Measurements from ENCODE around the gene SCMH1. TPM values are rescaled to one million over a fixed set of nuclear protein-coding genes. Genes with fewer than 3 reads are reported as not detected.

The SCMH1 gene
- total and polyA plus RNA-seq, 4 donors = 6.6 to 12.8 (median 10.5) TPM

DNA sequence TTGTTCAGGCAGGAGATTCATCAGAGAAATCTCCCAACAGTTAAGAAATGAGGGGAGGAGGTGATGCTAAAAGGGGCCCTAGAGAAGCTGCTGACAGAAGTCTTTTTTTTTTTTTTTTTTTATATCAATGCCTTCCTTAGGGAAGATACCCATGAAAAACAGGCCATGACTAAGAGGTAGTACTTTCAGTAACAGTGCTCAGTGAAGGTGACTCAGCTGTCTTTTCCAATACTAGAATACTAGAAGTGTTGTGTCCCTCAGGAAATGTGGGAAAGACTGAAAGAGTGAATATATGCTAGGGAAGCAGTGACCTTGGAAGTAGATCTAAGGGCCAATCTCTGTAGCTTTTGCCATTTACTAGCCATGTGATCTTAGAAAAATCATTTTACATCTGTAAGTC is 168.1 kb downstream of the SCMH1 start:
- Histone ChIP-seq H3K27ac (ENCODE audit: low read depth in 1 of 2, low read length in 2 of 2) (no peak overlapping the region), H3K27me3 (ENCODE audit: control insufficient read depth in 4 of 4, insufficient read depth in 4 of 4, low read length in 3 of 4) (no peaks in the 10 kb centered on the region), H3K9ac (ENCODE audit: low read depth in 1 of 2, low read length in 2 of 2) (no peak overlapping the region), H3K36me3 (ENCODE audit: control insufficient read depth in 4 of 4, insufficient read depth in 3 of 4, low read depth in 1 of 4, low read length in 3 of 4) (peaks cover 0 to 9% (median 5%) of the 10 kb centered on the region in 4 donors), H3K4me3 (ENCODE audit: low read depth in 1 of 3, low read length in 3 of 3) (no peak overlapping the region), H3K4me1 (ENCODE audit: control insufficient read depth in 4 of 4, insufficient read depth in 4 of 4, low read length in 3 of 4) (peaks cover 0 to 1% (median 0%) of the 10 kb centered on the region in 4 donors), H3K9me3 (ENCODE audit: control insufficient read depth in 4 of 4, low read length in 3 of 4) (no peaks in the 10 kb centered on the region)
- no peak for DNase-seq (ENCODE audit: low spot score)
- TF ChIP-seq NR2F2 (IDR thresholded peaks at IDR 0.05) (no peak), SP1 (IDR thresholded peaks at IDR 0.05) (no peak), RXRA (IDR thresholded peaks at IDR 0.05) (no peak), HNF4A (conservative IDR thresholded peaks at IDR 0.05) (no peak), HNF4G (IDR thresholded peaks at IDR 0.05) (no peak), EGR1 (IDR thresholded peaks at IDR 0.05; ENCODE audit: low read depth in 2 of 2) (no peak), FOXA2 (IDR thresholded peaks at IDR 0.05) (no peak), GABPA (IDR thresholded peaks at IDR 0.05 in 1 of 2, conservative IDR thresholded peaks at IDR 0.05 in 1 of 2) (no peak), TAF1 (conservative IDR thresholded peaks at IDR 0.05) (no peak)
- TF ChIP-seq, protein P1, sequence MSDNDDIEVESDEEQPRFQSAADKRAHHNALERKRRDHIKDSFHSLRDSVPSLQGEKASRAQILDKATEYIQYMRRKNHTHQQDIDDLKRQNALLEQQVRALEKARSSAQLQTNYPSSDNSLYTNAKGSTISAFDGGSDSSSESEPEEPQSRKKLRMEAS (IDR thresholded peaks at IDR 0.05) = no peak
- TF ChIP-seq, protein P2, sequence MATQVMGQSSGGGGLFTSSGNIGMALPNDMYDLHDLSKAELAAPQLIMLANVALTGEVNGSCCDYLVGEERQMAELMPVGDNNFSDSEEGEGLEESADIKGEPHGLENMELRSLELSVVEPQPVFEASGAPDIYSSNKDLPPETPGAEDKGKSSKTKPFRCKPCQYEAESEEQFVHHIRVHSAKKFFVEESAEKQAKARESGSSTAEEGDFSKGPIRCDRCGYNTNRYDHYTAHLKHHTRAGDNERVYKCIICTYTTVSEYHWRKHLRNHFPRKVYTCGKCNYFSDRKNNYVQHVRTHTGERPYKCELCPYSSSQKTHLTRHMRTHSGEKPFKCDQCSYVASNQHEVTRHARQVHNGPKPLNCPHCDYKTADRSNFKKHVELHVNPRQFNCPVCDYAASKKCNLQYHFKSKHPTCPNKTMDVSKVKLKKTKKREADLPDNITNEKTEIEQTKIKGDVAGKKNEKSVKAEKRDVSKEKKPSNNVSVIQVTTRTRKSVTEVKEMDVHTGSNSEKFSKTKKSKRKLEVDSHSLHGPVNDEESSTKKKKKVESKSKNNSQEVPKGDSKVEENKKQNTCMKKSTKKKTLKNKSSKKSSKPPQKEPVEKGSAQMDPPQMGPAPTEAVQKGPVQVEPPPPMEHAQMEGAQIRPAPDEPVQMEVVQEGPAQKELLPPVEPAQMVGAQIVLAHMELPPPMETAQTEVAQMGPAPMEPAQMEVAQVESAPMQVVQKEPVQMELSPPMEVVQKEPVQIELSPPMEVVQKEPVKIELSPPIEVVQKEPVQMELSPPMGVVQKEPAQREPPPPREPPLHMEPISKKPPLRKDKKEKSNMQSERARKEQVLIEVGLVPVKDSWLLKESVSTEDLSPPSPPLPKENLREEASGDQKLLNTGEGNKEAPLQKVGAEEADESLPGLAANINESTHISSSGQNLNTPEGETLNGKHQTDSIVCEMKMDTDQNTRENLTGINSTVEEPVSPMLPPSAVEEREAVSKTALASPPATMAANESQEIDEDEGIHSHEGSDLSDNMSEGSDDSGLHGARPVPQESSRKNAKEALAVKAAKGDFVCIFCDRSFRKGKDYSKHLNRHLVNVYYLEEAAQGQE (IDR thresholded peaks at IDR 0.05) = no peak
- TF ChIP-seq, protein P3, sequence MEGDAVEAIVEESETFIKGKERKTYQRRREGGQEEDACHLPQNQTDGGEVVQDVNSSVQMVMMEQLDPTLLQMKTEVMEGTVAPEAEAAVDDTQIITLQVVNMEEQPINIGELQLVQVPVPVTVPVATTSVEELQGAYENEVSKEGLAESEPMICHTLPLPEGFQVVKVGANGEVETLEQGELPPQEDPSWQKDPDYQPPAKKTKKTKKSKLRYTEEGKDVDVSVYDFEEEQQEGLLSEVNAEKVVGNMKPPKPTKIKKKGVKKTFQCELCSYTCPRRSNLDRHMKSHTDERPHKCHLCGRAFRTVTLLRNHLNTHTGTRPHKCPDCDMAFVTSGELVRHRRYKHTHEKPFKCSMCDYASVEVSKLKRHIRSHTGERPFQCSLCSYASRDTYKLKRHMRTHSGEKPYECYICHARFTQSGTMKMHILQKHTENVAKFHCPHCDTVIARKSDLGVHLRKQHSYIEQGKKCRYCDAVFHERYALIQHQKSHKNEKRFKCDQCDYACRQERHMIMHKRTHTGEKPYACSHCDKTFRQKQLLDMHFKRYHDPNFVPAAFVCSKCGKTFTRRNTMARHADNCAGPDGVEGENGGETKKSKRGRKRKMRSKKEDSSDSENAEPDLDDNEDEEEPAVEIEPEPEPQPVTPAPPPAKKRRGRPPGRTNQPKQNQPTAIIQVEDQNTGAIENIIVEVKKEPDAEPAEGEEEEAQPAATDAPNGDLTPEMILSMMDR (IDR thresholded peaks at IDR 0.05; ENCODE audit: low read depth, low read length, missing input control) = no peak

DNA sequence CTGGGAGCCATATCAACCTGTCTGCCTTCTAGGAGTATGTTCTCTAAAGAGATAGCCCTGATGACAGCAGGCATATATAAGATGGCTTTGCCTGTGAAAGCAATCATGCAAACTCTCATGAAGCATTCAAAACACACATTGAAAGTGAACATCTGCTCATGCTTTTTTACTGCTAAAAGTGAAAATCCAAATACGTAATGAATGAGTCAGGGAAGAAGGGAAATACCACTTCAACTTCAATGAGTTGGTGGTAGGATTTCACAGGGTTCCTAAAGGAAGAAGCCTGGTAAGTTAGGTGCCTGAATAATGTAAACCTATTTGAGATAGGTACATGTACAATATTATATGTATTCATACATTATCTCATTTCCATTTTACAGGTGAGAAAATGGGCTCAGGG is 170.1 kb downstream of the SCMH1 start:
- no peaks in the 10 kb centered on the region for H3K27me3 ChIP-seq (ENCODE audit: control insufficient read depth in 4 of 4, insufficient read depth in 4 of 4, low read length in 3 of 4)
- TF ChIP-seq GABPA (IDR thresholded peaks at IDR 0.05 in 1 of 2, conservative IDR thresholded peaks at IDR 0.05 in 1 of 2) (no peak), NR2F2 (IDR thresholded peaks at IDR 0.05) (no peak), TAF1 (conservative IDR thresholded peaks at IDR 0.05) (no peak), YY1 (IDR thresholded peaks at IDR 0.05) (no peak), FOXA2 (IDR thresholded peaks at IDR 0.05) (no peak), JUND (IDR thresholded peaks at IDR 0.05) (no peak), HNF4A (conservative IDR thresholded peaks at IDR 0.05) (no peak), RAD21 (IDR thresholded peaks at IDR 0.05) (no peak), EGR1 (IDR thresholded peaks at IDR 0.05; ENCODE audit: low read depth in 2 of 2) (no peak), FOXA1 (IDR thresholded peaks at IDR 0.05) (no peak), RXRA (IDR thresholded peaks at IDR 0.05) (no peak), HNF4G (IDR thresholded peaks at IDR 0.05) (no peak)
- TF ChIP-seq, protein P4, sequence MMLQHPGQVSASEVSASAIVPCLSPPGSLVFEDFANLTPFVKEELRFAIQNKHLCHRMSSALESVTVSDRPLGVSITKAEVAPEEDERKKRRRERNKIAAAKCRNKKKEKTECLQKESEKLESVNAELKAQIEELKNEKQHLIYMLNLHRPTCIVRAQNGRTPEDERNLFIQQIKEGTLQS (IDR thresholded peaks at IDR 0.05) = no peak
- TF ChIP-seq, protein P2 (IDR thresholded peaks at IDR 0.05) = no peak
- TF ChIP-seq, protein P3 (IDR thresholded peaks at IDR 0.05; ENCODE audit: low read depth, low read length, missing input control) = no peak
- TF ChIP-seq, protein P1 (IDR thresholded peaks at IDR 0.05) = no peak
- no peak overlapping the region for H3K27ac ChIP-seq (ENCODE audit: low read depth in 1 of 2, low read length in 2 of 2)
- no peak overlapping the region for H3K4me3 ChIP-seq (ENCODE audit: low read depth in 1 of 3, low read length in 3 of 3)
- H3K36me3 ChIP-seq (ENCODE audit: control insufficient read depth in 4 of 4, insufficient read depth in 3 of 4, low read depth in 1 of 4, low read length in 3 of 4) = peaks cover 0 to 12% (median 7%) of the 10 kb centered on the region in 4 donors
- no peaks in the 10 kb centered on the region for H3K9me3 ChIP-seq (ENCODE audit: control insufficient read depth in 4 of 4, low read length in 3 of 4)
- no peak for DNase-seq (ENCODE audit: low spot score)
- WGBS = 98% methylated on average over 1 of the region's 1 CpG
- peaks cover 0 to 1% (median 0%) of the 10 kb centered on the region in 4 donors for H3K4me1 ChIP-seq (ENCODE audit: control insufficient read depth in 4 of 4, insufficient read depth in 4 of 4, low read length in 3 of 4)
- H3K9ac ChIP-seq (ENCODE audit: low read depth in 1 of 2, low read length in 2 of 2) = no peak overlapping the region
